GM19035 (cell line): ENCODE measurements around the gene CCDC138.

Source experiments
- ATAC-seq: cut with Tn5 transposase; IDR thresholded peaks from one replicate; pipeline ENCODE4 v1.9.1; 2021; ENCODE audit not compliant: unreplicated experiment

The CCDC138 gene

GRCh38 chr2:108894766-108895165, 108.2 kb downstream of the CCDC138 start:
- no peak for ATAC-seq

- ATAC-seq, result no peak
Measured at GRCh38 chr2:108895188-108895587, 108.6 kb downstream of the CCDC138 start.

- no peak for ATAC-seq
Measured at GRCh38 chr2:108896741-108897140, 110.2 kb downstream of the CCDC138 start.

GRCh38 chr2:108898315-108899082, 111.9 kb downstream of the CCDC138 start:
- no peak for ATAC-seq

- ATAC-seq, result no peak
Measured at GRCh38 chr2:108904680-108905079, 118.1 kb downstream of the CCDC138 start.

GRCh38 chr2:108905176-108905575, 118.6 kb downstream of the CCDC138 start:
- no peak for ATAC-seq

GRCh38 chr2:108905906-108906305, 119.3 kb downstream of the CCDC138 start:
- no peak for ATAC-seq

GRCh38 chr2:108906403-108907077, 120.0 kb downstream of the CCDC138 start:
- no peak for ATAC-seq

GRCh38 chr2:108907822-108908712, 121.5 kb downstream of the CCDC138 start:
- ATAC-seq, result no peak

DNA sequence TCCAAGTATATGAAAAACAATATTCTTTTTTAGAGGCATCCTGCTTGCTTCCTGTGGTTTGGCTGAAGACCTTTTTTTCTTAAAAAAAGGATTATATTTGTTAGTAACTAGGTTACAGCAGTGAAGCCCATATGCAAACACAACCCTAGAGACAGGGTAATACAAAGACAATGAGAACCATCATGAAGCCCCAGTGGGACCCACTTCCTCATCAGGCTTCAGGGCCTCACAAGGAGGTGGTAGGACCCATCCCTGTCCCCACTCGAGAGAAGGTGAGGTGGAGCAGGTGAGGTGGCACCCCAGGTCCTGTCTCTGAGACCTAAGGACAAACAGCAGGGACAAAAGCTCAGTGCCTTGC, 122.1 kb downstream of the CCDC138 start:
- no peak for ATAC-seq

DNA sequence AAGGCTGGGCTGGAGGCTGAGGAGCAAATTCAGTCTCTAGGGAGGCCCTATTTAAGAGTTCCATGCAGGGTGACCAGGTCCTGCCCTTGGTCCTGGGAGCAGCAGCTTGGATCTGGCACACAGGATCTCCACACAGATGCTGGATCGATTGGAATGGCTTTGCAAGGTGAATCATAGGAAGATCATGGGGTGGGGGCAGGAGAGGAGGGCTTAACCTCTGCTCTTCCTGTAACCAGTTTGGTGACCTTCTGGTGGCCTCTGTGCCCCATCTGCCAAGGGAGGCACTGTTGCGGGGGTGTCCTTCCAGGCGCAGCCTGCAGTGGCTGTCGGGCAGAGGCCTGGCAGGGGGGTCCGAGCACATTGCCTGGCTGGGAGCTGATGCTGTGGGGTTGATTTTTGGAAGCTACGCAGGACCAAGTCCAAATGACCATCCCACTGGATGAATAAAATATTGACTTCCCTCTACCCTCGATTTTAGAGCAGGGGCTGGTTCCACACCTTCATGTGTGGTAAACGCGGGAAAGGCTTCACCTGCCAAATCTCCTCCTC, 122.8 kb downstream of the CCDC138 start:
- no peak for ATAC-seq

DNA sequence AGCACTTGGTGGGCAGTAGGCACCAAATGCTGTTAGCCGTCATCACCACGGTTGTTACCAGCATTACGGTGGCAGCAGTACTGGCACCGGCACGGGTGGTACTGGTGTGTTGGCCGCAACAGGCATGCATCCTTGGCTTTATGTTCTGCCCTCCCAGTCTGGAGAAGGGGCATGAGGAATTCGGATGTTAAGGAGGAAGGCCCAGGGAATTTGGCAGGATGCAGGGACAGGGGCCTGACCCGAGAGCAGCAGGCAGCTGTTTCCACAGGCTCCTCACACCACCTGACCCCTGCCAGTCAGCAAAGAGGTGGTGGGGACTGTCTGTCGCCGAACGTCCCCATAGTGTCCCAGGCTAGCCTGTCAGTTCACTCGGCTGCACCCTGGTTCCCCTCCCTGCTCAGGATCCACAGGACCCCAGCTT, 123.5 kb downstream of the CCDC138 start:
- no peak for ATAC-seq

GRCh38 chr2:108910541-108911396, 124.2 kb downstream of the CCDC138 start:
- no peak for ATAC-seq

DNA sequence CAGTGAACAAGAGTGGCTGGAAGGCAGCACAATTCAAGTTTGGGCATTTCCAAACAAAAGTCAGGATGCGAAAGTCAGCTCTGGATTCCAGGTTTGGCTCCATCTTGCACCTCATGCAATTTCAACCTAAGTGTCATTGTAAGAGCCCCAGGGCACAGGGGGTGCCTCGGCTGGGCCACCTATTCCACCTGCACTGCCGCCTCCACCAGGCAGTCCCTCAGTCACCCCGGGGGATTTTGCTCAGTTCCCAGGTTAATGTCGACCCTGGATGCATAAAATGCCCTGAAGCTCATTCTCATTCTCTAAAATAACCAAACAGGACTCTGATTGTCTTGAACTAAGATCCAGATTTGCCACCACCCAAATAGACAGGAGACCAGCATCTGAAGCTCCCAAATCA, 124.8 kb downstream of the CCDC138 start:
- ATAC-seq, result no peak

- ATAC-seq, result no peak
Measured at GRCh38 chr2:108911807-108912628, 125.4 kb downstream of the CCDC138 start.

DNA sequence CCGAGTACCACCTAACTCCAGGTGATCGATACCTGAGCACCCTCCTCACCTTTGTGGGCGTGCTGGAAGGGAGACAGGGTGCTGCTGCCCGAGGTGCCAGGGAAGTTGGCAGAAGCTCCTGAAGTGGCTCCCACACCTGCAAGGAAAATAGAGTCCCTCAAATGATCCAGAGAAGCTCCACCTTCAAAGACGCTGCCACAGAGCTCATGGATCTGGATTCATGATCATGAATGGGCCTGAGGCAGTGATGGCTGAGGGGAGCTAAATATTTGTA, 126.0 kb downstream of the CCDC138 start:
- ATAC-seq, result no peak

DNA sequence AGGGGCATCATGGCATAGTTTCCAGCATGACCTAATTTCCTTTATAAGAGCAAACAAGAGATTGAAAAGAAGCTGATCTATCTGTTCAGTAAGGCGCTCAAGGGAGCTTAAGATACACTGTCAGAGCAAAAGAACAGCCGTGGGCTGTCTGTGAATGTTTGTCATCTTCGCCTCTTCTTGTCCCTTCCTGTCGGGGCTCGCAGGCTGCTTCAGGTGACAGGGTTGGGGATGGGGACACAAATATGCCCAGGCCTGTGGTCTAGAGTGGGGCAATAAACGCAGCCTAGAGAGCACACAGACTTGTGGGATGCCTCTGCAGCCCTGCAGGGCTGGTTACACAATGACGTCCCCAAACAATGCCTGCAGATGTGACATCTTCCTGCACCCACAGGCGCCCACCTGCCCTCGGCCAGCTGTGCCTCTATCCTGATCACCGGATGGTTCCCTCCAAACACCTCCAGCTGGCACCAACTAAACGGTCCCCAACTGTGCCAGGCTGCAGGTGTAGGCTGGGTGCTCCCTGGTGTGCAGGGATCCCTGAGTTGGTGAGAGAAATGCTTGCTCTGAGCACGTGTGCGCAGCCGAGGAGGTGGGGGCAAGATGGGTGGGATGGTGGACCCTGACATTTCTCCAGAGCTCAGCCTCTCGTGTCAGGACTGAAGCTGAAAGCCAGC, 129.7 kb downstream of the CCDC138 start:
- ATAC-seq, result no peak

GRCh38 chr2:108916796-108917421, 130.3 kb downstream of the CCDC138 start:
- no peak for ATAC-seq

DNA sequence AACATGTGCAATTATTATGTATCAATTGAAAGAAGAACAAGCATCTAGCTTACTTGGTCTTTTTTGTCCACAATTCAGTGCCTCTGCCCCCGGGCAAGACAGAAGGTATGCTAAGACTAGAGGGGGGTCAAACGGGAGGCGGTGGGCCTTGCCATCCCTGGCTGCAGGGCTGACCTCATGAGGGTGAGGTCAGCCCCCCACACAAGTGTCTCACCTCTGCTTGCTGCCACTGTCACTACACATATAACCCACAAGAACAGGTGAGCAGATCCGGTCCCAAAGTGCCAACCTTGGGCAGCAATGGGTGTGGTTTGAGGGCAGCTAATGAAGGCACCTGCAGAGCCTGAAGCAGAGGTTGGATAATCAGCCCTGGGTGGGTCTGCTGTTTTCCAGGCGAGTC, 131.0 kb downstream of the CCDC138 start:
- no peak for ATAC-seq
